ENCODE measurements around the gene ALDH1L1. TPM values are rescaled to one million over a fixed set of nuclear protein-coding genes. Genes with fewer than 3 reads are reported as not detected.

Gene ALDH1L1
- total RNA-seq, 1 experiment from 2014 or later, result 0.08 TPM

GRCh38 chr3:126056681-126057500 lies 123.5 kb downstream of the ALDH1L1 start:
- H3K27ac ChIP-seq, result no peak overlapping the region
- DNase-seq, result no peak
- H3K36me3 ChIP-seq, result no peaks in the 10 kb centered on the region
- no peaks in the 10 kb centered on the region for H3K9me3 ChIP-seq (replicated peaks)
- no peaks in the 10 kb centered on the region for H3K4me1 ChIP-seq
- H3K4me3 ChIP-seq, result no peak overlapping the region
- no peaks in the 10 kb centered on the region for H3K27me3 ChIP-seq

GRCh38 chr3:126056088-126056487 lies 124.3 kb downstream of the ALDH1L1 start:
- no peak for DNase-seq
- Histone ChIP-seq H3K27ac (no peak overlapping the region), H3K27me3 (no peaks in the 10 kb centered on the region), H3K4me1 (no peaks in the 10 kb centered on the region), H3K36me3 (no peaks in the 10 kb centered on the region), H3K4me3 (no peak overlapping the region), H3K9me3 (replicated peaks) (no peaks in the 10 kb centered on the region)

GRCh38 chr3:126054870-126055269 lies 125.5 kb downstream of the ALDH1L1 start:
- Histone ChIP-seq H3K4me1 (no peaks in the 10 kb centered on the region), H3K27me3 (no peaks in the 10 kb centered on the region), H3K27ac (no peak overlapping the region), H3K4me3 (no peak overlapping the region), H3K9me3 (replicated peaks) (no peaks in the 10 kb centered on the region), H3K36me3 (no peaks in the 10 kb centered on the region)
- DNase-seq, result no peak

GRCh38 chr3:126053949-126054569 lies 126.3 kb downstream of the ALDH1L1 start:
- H3K4me1 ChIP-seq, result no peaks in the 10 kb centered on the region
- H3K9me3 ChIP-seq (replicated peaks), result no peaks in the 10 kb centered on the region
- H3K27ac ChIP-seq, result no peak overlapping the region
- no peak for DNase-seq
- no peaks in the 10 kb centered on the region for H3K27me3 ChIP-seq
- no peaks in the 10 kb centered on the region for H3K36me3 ChIP-seq
- no peak overlapping the region for H3K4me3 ChIP-seq

Other genes with a start within 250 kb of the ALDH1L1 start
- gene ROPN1B, start 211.4 kb downstream of the ALDH1L1 start, total RNA-seq (2014; rRNA removed; shearing (Covaris generic)), result not detected in 2 replicates
- 32.2 and 32.5 TPM in 2 replicates for gene SLC41A3, start 96.5 kb downstream of the ALDH1L1 start, total RNA-seq (2014; rRNA removed; shearing (Covaris generic))
- gene KLF15, start 176.8 kb upstream of the ALDH1L1 start, total RNA-seq (2014; rRNA removed; shearing (Covaris generic)), result 3.2 and 3.3 TPM in 2 replicates
- gene CFAP100, start 214.3 kb upstream of the ALDH1L1 start, total RNA-seq (2014; rRNA removed; shearing (Covaris generic)), result not detected in 2 replicates

All from SJCRH30 (cell line).